ENCODE results near the gene RPS28. TPM values are rescaled to one million over a fixed set of nuclear protein-coding genes. Genes with fewer than 3 reads are reported as not detected.
A peak's percentile ranks its signal among the peaks of the same experiment; 100 is the strongest.

The RPS28 gene
- total RNA-seq, 2 experiments from 2014 or later = 1,605 to 1,659 TPM

DNA sequence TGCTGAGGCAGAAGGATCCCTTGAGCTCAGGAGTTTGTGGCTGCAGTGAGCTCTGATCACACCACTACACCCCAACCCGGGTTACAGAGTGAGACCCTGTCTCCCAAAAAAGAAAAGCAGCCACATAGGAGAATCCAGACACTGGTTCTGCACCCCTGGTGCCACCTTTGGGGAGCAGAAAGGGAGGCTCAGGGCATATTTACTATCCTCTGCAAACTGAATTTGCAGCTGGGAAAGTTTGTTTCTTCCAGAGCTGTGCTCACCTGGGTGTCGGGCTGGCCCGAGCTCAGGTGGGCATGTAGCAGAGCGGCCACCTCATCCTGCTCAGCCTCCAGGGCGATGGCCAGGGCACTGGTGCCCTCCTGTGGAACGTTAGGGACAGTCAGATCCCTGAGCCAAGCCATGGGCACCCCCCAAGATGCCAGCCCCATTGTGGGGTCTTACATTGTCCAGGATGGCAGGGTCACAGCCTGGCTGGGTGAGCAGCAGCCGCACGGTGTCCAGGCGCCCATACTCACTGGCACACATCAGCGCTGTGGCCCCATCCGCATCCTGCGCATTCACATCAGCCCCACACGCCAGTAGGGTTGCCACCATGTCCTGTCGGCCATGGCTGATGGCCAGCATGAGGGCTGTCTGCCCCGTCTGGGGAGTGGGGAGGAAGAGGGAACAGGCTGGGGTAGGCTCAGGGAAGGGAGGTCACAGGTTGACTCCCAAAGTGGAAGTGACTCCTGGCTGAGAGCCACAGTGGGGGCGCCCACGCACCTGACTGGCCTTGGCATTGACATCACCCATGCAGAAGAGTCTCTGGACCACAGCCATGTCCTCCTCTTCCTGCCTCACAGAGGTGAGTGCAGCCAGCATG lies 3.1 kb downstream of the RPS28 start:
- H3K4me3 Mint-ChIP-seq = no peak overlapping the region
- H3K36me3 Mint-ChIP-seq (ENCODE audit: low read depth) = peaks cover 25% of the 10 kb centered on the region
- no peaks in the 10 kb centered on the region for H3K9me3 Mint-ChIP-seq
- ChIA-PET CTCF (interaction anchor here (1.1 kb wide), 1 partner anchor 11 kb away, joined by 3 read pairs; no protein-coding TSS in a partner anchor), POLR2A (interaction anchor here (0.9 to 5.5 kb wide), 4 partner anchors 9 to 23 kb away, joined by 3 to 51 read pairs (median 4); partner anchors contain the start of gene KANK3)
- no peak for DNase-seq
- H3K27ac Mint-ChIP-seq = no peak overlapping the region
- peaks cover 31% of the 10 kb centered on the region for H3K4me1 Mint-ChIP-seq
- H3K27me3 Mint-ChIP-seq = no peaks in the 10 kb centered on the region

DNA sequence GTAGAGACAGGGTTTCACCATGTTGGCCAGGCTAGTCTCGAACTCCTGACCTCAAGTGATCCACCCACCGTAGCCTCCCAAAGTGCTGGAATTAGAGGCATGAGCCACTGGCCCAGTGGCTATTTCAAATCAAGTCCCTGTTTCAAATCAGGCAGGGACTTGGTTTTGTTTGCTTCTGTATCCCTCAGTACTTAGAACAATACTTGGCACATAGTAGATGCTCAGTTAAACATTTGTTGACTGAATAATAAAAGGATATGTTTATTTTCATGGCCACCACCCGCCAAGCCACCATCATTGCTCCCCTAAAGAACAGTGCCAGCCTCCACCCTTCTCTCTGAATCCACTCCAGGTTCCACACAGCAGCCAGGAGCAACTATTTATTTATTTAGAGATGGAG lies 4.2 kb downstream of the RPS28 start:
- Mint-ChIP-seq H3K4me3 (no peak overlapping the region), H3K27me3 (no peaks in the 10 kb centered on the region), H3K27ac (no peak overlapping the region), H3K9me3 (no peaks in the 10 kb centered on the region), H3K36me3 (ENCODE audit: low read depth) (peaks cover 25% of the 10 kb centered on the region), H3K4me1 (peaks cover 23% of the 10 kb centered on the region)
- no peak for DNase-seq
- CTCF ChIA-PET = no interaction called here
- POLR2A ChIA-PET = interaction anchor here (5.5 kb wide), 1 partner anchor 8 kb away, joined by 51 read pairs; no protein-coding TSS in a partner anchor

GRCh38 chr19:8329996-8330395 lies 8.7 kb downstream of the RPS28 start:
- Mint-ChIP-seq H3K36me3 (ENCODE audit: low read depth) (no peaks in the 10 kb centered on the region), H3K4me1 (no peaks in the 10 kb centered on the region), H3K27ac (no peak overlapping the region), H3K9me3 (no peaks in the 10 kb centered on the region), H3K27me3 (peaks cover 6% of the 10 kb centered on the region), H3K4me3 (no peak overlapping the region)
- DNase-seq = no peak
- CTCF ChIA-PET = interaction anchor here (0.8 kb wide), 1 partner anchor 23 kb away, joined by 4 read pairs; no protein-coding TSS in a partner anchor
- POLR2A ChIA-PET = interaction anchor here (1.0 kb wide), 1 partner anchor 9 kb away, joined by 3 read pairs; the partner anchor contains the start of genes NDUFA7 and RPS28

DNA sequence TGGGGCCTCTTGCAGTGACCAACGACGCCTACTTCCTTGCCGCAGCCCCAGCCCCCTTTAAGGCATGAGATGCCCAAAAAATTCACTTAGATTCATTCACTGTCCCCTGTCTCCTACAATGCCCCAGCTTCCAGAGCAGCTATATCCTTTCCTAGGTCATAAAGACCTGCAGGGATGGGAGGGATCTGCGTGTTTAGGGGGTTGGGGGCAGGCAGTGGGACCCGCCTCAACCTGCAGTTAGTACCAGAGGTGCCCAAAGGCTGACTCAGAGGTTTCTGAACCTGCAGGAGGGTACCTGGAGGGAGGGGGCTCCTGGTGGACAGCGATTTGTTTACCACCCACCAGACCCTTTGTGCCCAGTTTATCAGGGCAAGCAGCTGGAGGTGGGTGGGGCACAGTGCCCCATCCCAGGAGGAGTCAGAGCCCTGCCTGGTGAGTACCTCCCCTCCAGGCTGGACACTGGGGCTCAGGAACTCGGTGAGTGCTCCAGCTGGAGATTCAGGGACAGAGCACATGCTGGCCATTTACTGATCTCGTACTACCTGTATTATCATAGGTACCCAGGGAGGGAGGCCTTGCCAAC lies 10.1 kb downstream of the RPS28 start:
- H3K4me1 Mint-ChIP-seq = peaks cover 6% of the 10 kb centered on the region
- DNase-seq = no peak
- no peak overlapping the region for H3K4me3 Mint-ChIP-seq
- no peaks in the 10 kb centered on the region for H3K9me3 Mint-ChIP-seq
- POLR2A ChIA-PET = interaction anchor here (6.1 kb wide), 1 partner anchor 9 kb away, joined by 51 read pairs; the partner anchor contains the start of genes NDUFA7 and RPS28
- peaks cover 13% of the 10 kb centered on the region for H3K27me3 Mint-ChIP-seq
- CTCF ChIA-PET = interaction anchor here (0.6 kb wide), 1 partner anchor 1959 kb away, joined by 3 read pairs; the partner anchor contains the start of gene ALKBH7
- no peaks in the 10 kb centered on the region for H3K36me3 Mint-ChIP-seq (ENCODE audit: low read depth)
- H3K27ac Mint-ChIP-seq = no peak overlapping the region

DNA sequence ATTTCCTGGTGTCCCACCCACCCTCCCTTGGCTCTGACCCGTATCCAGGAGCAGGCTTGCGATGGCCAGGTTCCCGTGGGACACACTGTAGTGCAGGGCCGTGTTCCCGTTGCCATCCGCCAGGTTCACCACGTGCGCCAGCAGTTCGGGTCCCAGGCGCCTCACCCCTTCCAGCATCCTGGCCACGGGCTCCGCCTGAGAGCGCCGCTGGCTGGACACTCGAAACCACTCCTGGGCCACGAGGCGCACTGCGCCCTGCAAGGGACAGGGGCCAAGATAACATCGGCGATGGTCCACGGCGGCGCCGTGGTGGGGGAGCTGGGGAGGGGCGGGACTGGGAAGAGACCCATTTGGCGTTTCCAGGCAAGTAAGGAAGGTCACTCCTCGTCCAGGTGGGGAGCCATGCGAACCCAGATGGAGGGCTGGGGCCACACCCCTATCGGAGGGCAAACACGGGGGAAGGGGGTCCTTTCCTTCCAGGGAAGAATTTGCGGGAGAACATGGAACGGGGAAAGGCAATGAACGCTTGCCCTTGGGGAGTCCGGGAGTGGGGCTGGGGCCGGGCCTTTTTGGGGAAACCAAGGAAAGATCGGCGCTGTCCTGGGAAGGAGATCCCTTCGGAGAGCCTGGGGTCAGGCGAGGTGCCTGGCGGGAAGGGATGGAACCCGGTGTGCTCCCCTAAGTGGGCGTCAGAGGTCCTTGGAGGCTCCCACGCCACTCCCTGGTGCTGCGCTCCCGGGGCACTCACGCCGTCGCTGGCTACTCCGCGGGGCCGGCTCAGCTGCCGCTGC lies 11.9 kb downstream of the RPS28 start:
- CTCF ChIA-PET = no interaction called here
- no peaks in the 10 kb centered on the region for H3K36me3 Mint-ChIP-seq (ENCODE audit: low read depth)
- no peak for DNase-seq
- no peaks in the 10 kb centered on the region for H3K9me3 Mint-ChIP-seq
- POLR2A ChIA-PET = interaction anchor here (1.0 to 6.1 kb wide), 2 partner anchors 11 to 111 kb away, joined by 3 to 51 read pairs; partner anchors contain the start of genes HNRNPM, NDUFA7 and RPS28
- H3K27ac Mint-ChIP-seq = no peak overlapping the region
- H3K27me3 Mint-ChIP-seq = peaks cover 23% of the 10 kb centered on the region
- no peak overlapping the region for H3K4me3 Mint-ChIP-seq
- peaks cover 9% of the 10 kb centered on the region for H3K4me1 Mint-ChIP-seq

DNA sequence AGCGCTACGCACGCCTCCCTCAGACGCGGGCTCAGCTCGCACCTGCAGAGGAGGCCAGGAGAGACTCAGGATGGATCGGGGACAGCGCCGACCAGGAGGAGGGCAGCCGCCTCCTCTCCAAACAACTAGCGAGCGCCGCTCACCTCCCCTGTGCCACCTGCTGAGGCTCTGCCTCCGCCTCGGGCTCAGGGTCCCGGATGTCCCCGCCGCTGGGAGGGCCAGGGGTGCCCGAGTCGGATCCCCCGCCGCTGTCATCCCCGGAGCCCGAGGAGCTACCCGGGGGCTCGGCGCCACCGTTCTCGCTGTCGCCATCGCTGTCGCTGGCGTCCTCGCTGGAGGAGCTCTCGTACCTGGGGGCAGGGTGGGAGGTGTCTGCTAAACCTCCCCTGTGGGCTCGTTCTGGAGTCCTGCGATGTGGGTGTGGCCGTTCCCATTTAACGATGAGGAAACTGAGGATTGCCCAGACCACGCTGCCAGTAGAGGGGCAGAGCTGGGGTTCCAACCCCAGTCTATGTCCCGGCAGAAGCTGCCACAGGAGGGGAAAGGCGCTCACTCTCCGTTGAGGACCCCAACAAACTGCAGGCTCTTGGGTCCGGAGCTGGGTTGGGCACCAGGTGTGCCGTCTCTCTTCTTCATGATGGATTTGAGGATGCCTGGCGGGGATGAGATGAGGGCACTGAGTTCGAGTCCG lies 12.6 kb downstream of the RPS28 start:
- H3K27me3 Mint-ChIP-seq = peaks cover 26% of the 10 kb centered on the region
- ChIA-PET POLR2A (interaction anchor here (1.0 to 6.1 kb wide), 3 partner anchors 9 to 111 kb away, joined by 3 to 51 read pairs (median 5); partner anchors contain the start of genes HNRNPM, KANK3, NDUFA7 and RPS28), CTCF (interaction anchor here (1.3 to 2.9 kb wide), 3 partner anchors 12 to 19 kb away, joined by 3 to 16 read pairs (median 7); partner anchors contain the start of gene RPS28)
- H3K36me3 Mint-ChIP-seq (ENCODE audit: low read depth) = no peaks in the 10 kb centered on the region
- H3K4me3 Mint-ChIP-seq = peak overlapping the region; percentile 21
- no peak for DNase-seq
- H3K4me1 Mint-ChIP-seq = peaks cover 9% of the 10 kb centered on the region
- H3K27ac Mint-ChIP-seq = no peak overlapping the region
- no peaks in the 10 kb centered on the region for H3K9me3 Mint-ChIP-seq

GRCh38 chr19:8334458-8335342 lies 13.4 kb downstream of the RPS28 start:
- peak overlapping the region; percentile 21 for H3K4me3 Mint-ChIP-seq
- H3K4me1 Mint-ChIP-seq = peaks cover 9% of the 10 kb centered on the region
- no peaks in the 10 kb centered on the region for H3K9me3 Mint-ChIP-seq
- peak; percentile 48 for DNase-seq
- no peaks in the 10 kb centered on the region for H3K36me3 Mint-ChIP-seq (ENCODE audit: low read depth)
- ChIA-PET POLR2A (interaction anchor here (1.0 to 6.1 kb wide), 4 partner anchors 8 to 110 kb away, joined by 3 to 51 read pairs (median 6); partner anchors contain the start of genes HNRNPM, KANK3, NDUFA7 and RAB11B), CTCF (interaction anchor here (0.9 to 2.9 kb wide), 6 partner anchors 8 to 19 kb away, joined by 3 to 16 read pairs (median 4); partner anchors contain the start of gene RPS28)
- no peak overlapping the region for H3K27ac Mint-ChIP-seq
- peaks cover 28% of the 10 kb centered on the region for H3K27me3 Mint-ChIP-seq

DNA sequence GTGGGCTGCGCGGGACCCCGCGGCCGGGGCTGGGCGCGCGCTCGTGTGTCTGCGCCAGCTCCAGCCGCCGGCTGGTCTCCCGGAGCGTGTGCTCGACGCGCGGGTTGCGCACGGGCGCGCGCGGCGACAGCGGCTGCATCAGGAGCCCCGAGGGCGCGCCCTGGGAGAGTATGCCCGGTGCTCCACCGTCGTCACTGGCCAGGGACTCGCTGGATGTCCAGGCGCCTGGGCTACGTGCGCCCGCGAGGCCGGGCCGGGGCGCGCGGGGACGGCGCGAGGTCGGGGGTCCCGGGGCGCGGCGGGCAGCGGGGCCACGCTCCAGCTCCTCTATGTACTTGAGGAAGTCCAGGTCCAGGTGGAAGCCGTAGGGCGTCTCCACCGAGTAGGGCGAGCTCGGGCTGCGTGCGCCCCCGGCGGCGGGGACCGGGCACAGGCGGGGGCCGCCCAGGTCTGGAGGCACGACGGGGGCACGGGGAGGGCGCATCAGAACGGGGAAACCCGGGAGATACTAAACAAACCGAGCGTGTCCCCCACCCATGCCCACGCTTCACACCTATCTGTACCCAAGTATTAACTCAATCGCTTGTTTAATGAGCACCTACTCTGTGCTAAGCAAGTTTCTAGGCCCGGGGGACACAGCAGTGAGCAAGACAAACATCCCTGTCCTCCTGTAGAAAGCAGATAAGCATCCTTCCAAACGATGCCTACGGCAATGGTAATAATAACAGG lies 14.2 kb downstream of the RPS28 start:
- Mint-ChIP-seq H3K4me3 (peak overlapping the region; percentile 49), H3K9me3 (no peaks in the 10 kb centered on the region), H3K27ac (no peak overlapping the region), H3K4me1 (peaks cover 10% of the 10 kb centered on the region), H3K27me3 (peaks cover 30% of the 10 kb centered on the region), H3K36me3 (ENCODE audit: low read depth) (no peaks in the 10 kb centered on the region)
- POLR2A ChIA-PET = interaction anchor here (2.0 to 6.1 kb wide), 2 partner anchors 13 to 55 kb away, joined by 8 to 51 read pairs; partner anchors contain the start of genes NDUFA7, RAB11B and RPS28
- CTCF ChIA-PET = interaction anchor here (0.9 to 2.9 kb wide), 5 partner anchors 8 to 18 kb away, joined by 3 to 16 read pairs (median 5); no protein-coding TSS in a partner anchor
- peak; percentile 45 for DNase-seq

GRCh38 chr19:8336072-8336569 lies 14.8 kb downstream of the RPS28 start:
- H3K4me3 Mint-ChIP-seq = peak overlapping the region; percentile 49
- H3K27me3 Mint-ChIP-seq = peaks cover 34% of the 10 kb centered on the region
- H3K27ac Mint-ChIP-seq = no peak overlapping the region
- ChIA-PET POLR2A (interaction anchor here (2.0 to 6.1 kb wide), 2 partner anchors 13 to 55 kb away, joined by 8 to 51 read pairs; partner anchors contain the start of genes NDUFA7, RAB11B and RPS28), CTCF (interaction anchor here (0.6 to 2.9 kb wide), 3 partner anchors 12 to 242 kb away, joined by 3 to 16 read pairs (median 3); no protein-coding TSS in a partner anchor)
- H3K9me3 Mint-ChIP-seq = no peaks in the 10 kb centered on the region
- peaks cover 12% of the 10 kb centered on the region for H3K4me1 Mint-ChIP-seq
- no peaks in the 10 kb centered on the region for H3K36me3 Mint-ChIP-seq (ENCODE audit: low read depth)
- no peak for DNase-seq

GRCh38 chr19:8336660-8337059 lies 15.4 kb downstream of the RPS28 start:
- H3K9me3 Mint-ChIP-seq = no peaks in the 10 kb centered on the region
- H3K4me1 Mint-ChIP-seq = peaks cover 14% of the 10 kb centered on the region
- no peak overlapping the region for H3K4me3 Mint-ChIP-seq
- ChIA-PET POLR2A (interaction anchor here (6.1 kb wide), 1 partner anchor 14 kb away, joined by 51 read pairs; the partner anchor contains the start of genes NDUFA7 and RPS28), CTCF (interaction anchor here (0.6 to 2.9 kb wide), 3 partner anchors 17 to 241 kb away, joined by 3 to 16 read pairs (median 4); no protein-coding TSS in a partner anchor)
- H3K27ac Mint-ChIP-seq = no peak overlapping the region
- no peaks in the 10 kb centered on the region for H3K36me3 Mint-ChIP-seq (ENCODE audit: low read depth)
- no peak for DNase-seq
- peaks cover 34% of the 10 kb centered on the region for H3K27me3 Mint-ChIP-seq

Measured in activated CD4-positive, alpha-beta memory T cell treated with anti-CD3 and anti-CD28 coated beads, Interleukin-2, amount 10 ng/mL, durations not matched to agents 7 days and 5 days (primary cell).